Mononuclear cell (primary cell): ENCODE data around the gene PDE8B. TPM values are rescaled to one million over a fixed set of nuclear protein-coding genes. Genes with fewer than 3 reads are reported as not detected.

Source experiments
- H3K27me3 ChIP-seq: 2 replicates; pipeline ENCODE4 v1.6.0; 2011; ENCODE audit warnings: low read length, control low read depth; ENCODE audit not compliant: insufficient read depth
- H3K4me1 ChIP-seq: 2 replicates; pipeline ENCODE4 v1.5.1; 2011; ENCODE audit warnings: mild to moderate bottlenecking, low read length, control low read depth; ENCODE audit not compliant: insufficient read depth
- H3K4me3 ChIP-seq: 2 replicates; pipeline ENCODE4 v1.5.1; 2011; ENCODE audit warnings: mild to moderate bottlenecking, low read length, moderate library complexity
- H3K9me3 ChIP-seq: 2 replicates; pipeline ENCODE4 v1.5.1; 2011; ENCODE audit warnings: low read depth, mild to moderate bottlenecking, control low read depth, low read length
- total RNA-seq: library from RNA; depleted of rRNA; stranded (reverse); fragments of >200 nt; gene quantifications from one replicate; pipeline ENCODE4 v1.2.3, GENCODE V29; 2012

PDE8B gene
- total RNA-seq, 1 donor: 0.21 TPM

- no peaks in the 10 kb centered on the region for H3K9me3 ChIP-seq
- H3K4me3 ChIP-seq: no peak overlapping the region
- H3K27me3 ChIP-seq: peaks cover 62% of the 10 kb centered on the region
- peaks cover 11% of the 10 kb centered on the region for H3K4me1 ChIP-seq
Observed at GRCh38 chr5:77209495-77210090, 887 bp upstream of the PDE8B start.

- H3K4me3 ChIP-seq: peak overlapping the region; percentile 24
- peaks cover 66% of the 10 kb centered on the region for H3K27me3 ChIP-seq
- H3K9me3 ChIP-seq: no peaks in the 10 kb centered on the region
- H3K4me1 ChIP-seq: peaks cover 11% of the 10 kb centered on the region
Observed at GRCh38 chr5:77210964-77211690, 647 bp downstream of the PDE8B start.

- no peak overlapping the region for H3K4me3 ChIP-seq
- H3K4me1 ChIP-seq: peaks cover 11% of the 10 kb centered on the region
- H3K9me3 ChIP-seq: no peaks in the 10 kb centered on the region
- H3K27me3 ChIP-seq: peaks cover 66% of the 10 kb centered on the region
Observed at GRCh38 chr5:77211691-77212047, 1.2 kb downstream of the PDE8B start.

- no peak overlapping the region for H3K4me3 ChIP-seq
- no peaks in the 10 kb centered on the region for H3K9me3 ChIP-seq
- peaks cover 54% of the 10 kb centered on the region for H3K27me3 ChIP-seq
- peaks cover 11% of the 10 kb centered on the region for H3K4me1 ChIP-seq
Observed at GRCh38 chr5:77213601-77214000, 3.1 kb downstream of the PDE8B start.

- peaks cover 11% of the 10 kb centered on the region for H3K4me1 ChIP-seq
- H3K9me3 ChIP-seq: no peaks in the 10 kb centered on the region
- H3K4me3 ChIP-seq: no peak overlapping the region
- peaks cover 48% of the 10 kb centered on the region for H3K27me3 ChIP-seq
Observed at GRCh38 chr5:77214151-77214550, 3.7 kb downstream of the PDE8B start.

- Histone ChIP-seq H3K4me1 (no peaks in the 10 kb centered on the region), H3K4me3 (no peak overlapping the region), H3K27me3 (peaks cover 17% of the 10 kb centered on the region), H3K9me3 (no peaks in the 10 kb centered on the region)
Observed at GRCh38 chr5:77218263-77218662, 7.8 kb downstream of the PDE8B start.

- no peak overlapping the region for H3K4me3 ChIP-seq
- H3K4me1 ChIP-seq: no peaks in the 10 kb centered on the region
- no peaks in the 10 kb centered on the region for H3K27me3 ChIP-seq
- no peaks in the 10 kb centered on the region for H3K9me3 ChIP-seq
Observed at GRCh38 chr5:77221115-77221514, 10.6 kb downstream of the PDE8B start.

GRCh38 chr5:77222722-77223121 lies 12.2 kb downstream of the PDE8B start:
- Histone ChIP-seq H3K4me3 (no peak overlapping the region), H3K9me3 (no peaks in the 10 kb centered on the region), H3K27me3 (peaks cover 3% of the 10 kb centered on the region), H3K4me1 (no peaks in the 10 kb centered on the region)

- H3K4me1 ChIP-seq: no peaks in the 10 kb centered on the region
- no peak overlapping the region for H3K4me3 ChIP-seq
- H3K27me3 ChIP-seq: peaks cover 3% of the 10 kb centered on the region
- no peaks in the 10 kb centered on the region for H3K9me3 ChIP-seq
Observed at GRCh38 chr5:77223653-77224052, 13.2 kb downstream of the PDE8B start.

GRCh38 chr5:77224672-77225355 lies 14.3 kb downstream of the PDE8B start:
- peaks cover 3% of the 10 kb centered on the region for H3K27me3 ChIP-seq
- no peaks in the 10 kb centered on the region for H3K9me3 ChIP-seq
- H3K4me1 ChIP-seq: no peaks in the 10 kb centered on the region
- H3K4me3 ChIP-seq: no peak overlapping the region

GRCh38 chr5:77225531-77225930 lies 15.1 kb downstream of the PDE8B start:
- no peak overlapping the region for H3K4me3 ChIP-seq
- peaks cover 3% of the 10 kb centered on the region for H3K27me3 ChIP-seq
- no peaks in the 10 kb centered on the region for H3K9me3 ChIP-seq
- H3K4me1 ChIP-seq: peaks cover under 1% of the 10 kb centered on the region

- no peaks in the 10 kb centered on the region for H3K9me3 ChIP-seq
- peaks cover 27% of the 10 kb centered on the region for H3K4me1 ChIP-seq
- peaks cover 3% of the 10 kb centered on the region for H3K27me3 ChIP-seq
- H3K4me3 ChIP-seq: no peak overlapping the region
Observed at GRCh38 chr5:77229887-77230286, 19.4 kb downstream of the PDE8B start.

GRCh38 chr5:77230727-77231470 lies 20.4 kb downstream of the PDE8B start:
- Histone ChIP-seq H3K4me1 (peaks cover 29% of the 10 kb centered on the region), H3K4me3 (no peak overlapping the region), H3K27me3 (peaks cover 3% of the 10 kb centered on the region), H3K9me3 (no peaks in the 10 kb centered on the region)

- Histone ChIP-seq H3K4me1 (peaks cover 31% of the 10 kb centered on the region), H3K27me3 (peaks cover 3% of the 10 kb centered on the region), H3K4me3 (no peak overlapping the region), H3K9me3 (no peaks in the 10 kb centered on the region)
Observed at GRCh38 chr5:77231471-77232138, 21.1 kb downstream of the PDE8B start.
